AG20443 (cell line): Measurements from ENCODE around the gene ZDHHC4.
"Not testable (repeated sequence)": the region's sequence is repeated elsewhere in the genome, so short reads cannot be mapped to it uniquely, and the experiment has no call there.

ENCODE experiments used
- DNase-seq: peaks from one replicate; pipeline ENCODE4 v3.0.0; 2012; ENCODE audit warnings: low spot score, mixed read lengths

Gene ZDHHC4

GRCh38 chr7:6562106-6562505, 15.1 kb upstream of the ZDHHC4 start:
- DNase-seq = no peak

- peak; percentile 55 for DNase-seq
These were observed 13.1 kb upstream of the ZDHHC4 start for GRCh38 chr7:6563936-6564770.

- no peak for DNase-seq
These were observed 11.6 kb upstream of the ZDHHC4 start for GRCh38 chr7:6565655-6566054.

- DNase-seq = no peak
These were observed 9.4 kb upstream of the ZDHHC4 start for GRCh38 chr7:6567886-6568285.

- no peak for DNase-seq
These were observed 6.0 kb upstream of the ZDHHC4 start for GRCh38 chr7:6571160-6571779.

- DNase-seq = no peak
These were observed 1.8 kb upstream of the ZDHHC4 start for GRCh38 chr7:6575281-6576023.

- no peak for DNase-seq
These were observed 1.0 kb upstream of the ZDHHC4 start for GRCh38 chr7:6576024-6576866.

- DNase-seq = not testable (repeated sequence)
These were observed 336 bp upstream of the ZDHHC4 start for GRCh38 chr7:6576867-6577368.

- no peak for DNase-seq
These were observed 1.1 kb downstream of the ZDHHC4 start for GRCh38 chr7:6578114-6579084.

GRCh38 chr7:6579446-6579845, 2.2 kb downstream of the ZDHHC4 start:
- DNase-seq = no peak

- not testable (repeated sequence) for DNase-seq
These were observed 8.6 kb downstream of the ZDHHC4 start for GRCh38 chr7:6585746-6586432.

GRCh38 chr7:6588566-6588965, 11.3 kb downstream of the ZDHHC4 start:
- DNase-seq = no peak

- no peak for DNase-seq
These were observed 12.0 kb downstream of the ZDHHC4 start for GRCh38 chr7:6589151-6589828.

- peak; percentile 97 for DNase-seq
These were observed 12.8 kb downstream of the ZDHHC4 start, which contains the start of gene INTS15 for GRCh38 chr7:6589829-6590644. Gene INTS15 (plus strand): TSS chr7:6590021. CDS start chr7:6590284, 263 bp downstream.

GRCh38 chr7:6590645-6591110, 13.4 kb downstream of the ZDHHC4 start:
- DNase-seq = no peak

GRCh38 chr7:6600093-6600492, 22.8 kb downstream of the ZDHHC4 start:
- DNase-seq = no peak

GRCh38 chr7:6604458-6604857, 27.2 kb downstream of the ZDHHC4 start:
- no peak for DNase-seq
